Measurements from ENCODE around the gene PCBD1. TPM values are rescaled to one million over a fixed set of nuclear protein-coding genes. Genes with fewer than 3 reads are reported as not detected.

The PCBD1 gene
- total and polyA plus RNA-seq, 3 donors from 2014 or later, result 49.6 to 71.2 (median 61.9) TPM

DNA sequence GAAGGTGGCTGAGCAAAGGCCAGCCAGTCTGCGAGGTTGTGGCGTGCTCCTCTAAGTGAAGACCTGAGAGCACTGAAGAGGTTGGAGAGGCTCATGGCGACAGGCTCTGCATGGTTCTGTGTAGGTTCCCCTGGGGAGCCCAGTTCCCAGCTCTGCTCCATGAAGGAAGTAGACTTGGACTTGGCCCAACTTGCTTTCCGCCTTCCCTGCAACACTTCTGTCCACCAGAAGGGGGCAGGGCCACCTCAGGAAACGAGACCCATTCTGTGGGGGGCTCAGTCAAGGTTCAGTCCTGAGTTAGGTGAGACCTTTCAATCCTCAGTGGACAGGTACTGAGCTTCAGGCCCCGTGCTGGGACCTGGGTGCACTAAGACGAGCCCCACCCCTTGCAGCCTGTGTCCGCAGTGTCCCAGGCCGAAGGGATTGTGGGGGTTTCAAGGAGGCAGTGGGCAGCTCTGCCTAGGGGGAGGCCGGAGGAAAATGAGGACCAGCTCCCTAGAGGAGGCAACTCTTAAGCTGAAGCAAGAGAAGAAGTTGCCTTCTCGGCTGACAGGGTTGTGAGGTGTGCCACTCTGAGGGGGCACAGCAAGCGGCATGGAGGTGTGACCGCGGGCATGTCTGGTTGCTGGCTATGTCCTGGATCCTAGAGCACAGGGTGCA lies 15.0 kb upstream of the PCBD1 start:
- Histone ChIP-seq H3K36me3 (ENCODE audit: low read depth, missing control alignments) (no peaks in the 10 kb centered on the region), H3K9me3 (no peaks in the 10 kb centered on the region), H3K4me3 (no peak overlapping the region), H3K27ac (no peak overlapping the region), H3K27me3 (no peaks in the 10 kb centered on the region), H3K4me1 (no peaks in the 10 kb centered on the region)
- intact Hi-C loops (cut with DNase I; ENCODE audit: low total_unique reads), result loop anchor here (10.0 kb wide), 1 partner anchor 381 kb away; no protein-coding TSS in a partner anchor
- 58 to 66% methylated on average over 12 to 14 of the region's 14 CpGs for WGBS, 2 donors
- no peak for TF ChIP-seq POLR2A (IDR thresholded peaks at IDR 0.05)
- TF ChIP-seq, protein P1, sequence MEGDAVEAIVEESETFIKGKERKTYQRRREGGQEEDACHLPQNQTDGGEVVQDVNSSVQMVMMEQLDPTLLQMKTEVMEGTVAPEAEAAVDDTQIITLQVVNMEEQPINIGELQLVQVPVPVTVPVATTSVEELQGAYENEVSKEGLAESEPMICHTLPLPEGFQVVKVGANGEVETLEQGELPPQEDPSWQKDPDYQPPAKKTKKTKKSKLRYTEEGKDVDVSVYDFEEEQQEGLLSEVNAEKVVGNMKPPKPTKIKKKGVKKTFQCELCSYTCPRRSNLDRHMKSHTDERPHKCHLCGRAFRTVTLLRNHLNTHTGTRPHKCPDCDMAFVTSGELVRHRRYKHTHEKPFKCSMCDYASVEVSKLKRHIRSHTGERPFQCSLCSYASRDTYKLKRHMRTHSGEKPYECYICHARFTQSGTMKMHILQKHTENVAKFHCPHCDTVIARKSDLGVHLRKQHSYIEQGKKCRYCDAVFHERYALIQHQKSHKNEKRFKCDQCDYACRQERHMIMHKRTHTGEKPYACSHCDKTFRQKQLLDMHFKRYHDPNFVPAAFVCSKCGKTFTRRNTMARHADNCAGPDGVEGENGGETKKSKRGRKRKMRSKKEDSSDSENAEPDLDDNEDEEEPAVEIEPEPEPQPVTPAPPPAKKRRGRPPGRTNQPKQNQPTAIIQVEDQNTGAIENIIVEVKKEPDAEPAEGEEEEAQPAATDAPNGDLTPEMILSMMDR (IDR thresholded peaks at IDR 0.05), result peak; percentile 49 to 87 (median 83)
- DNase-seq, result peak; percentile 77

DNA sequence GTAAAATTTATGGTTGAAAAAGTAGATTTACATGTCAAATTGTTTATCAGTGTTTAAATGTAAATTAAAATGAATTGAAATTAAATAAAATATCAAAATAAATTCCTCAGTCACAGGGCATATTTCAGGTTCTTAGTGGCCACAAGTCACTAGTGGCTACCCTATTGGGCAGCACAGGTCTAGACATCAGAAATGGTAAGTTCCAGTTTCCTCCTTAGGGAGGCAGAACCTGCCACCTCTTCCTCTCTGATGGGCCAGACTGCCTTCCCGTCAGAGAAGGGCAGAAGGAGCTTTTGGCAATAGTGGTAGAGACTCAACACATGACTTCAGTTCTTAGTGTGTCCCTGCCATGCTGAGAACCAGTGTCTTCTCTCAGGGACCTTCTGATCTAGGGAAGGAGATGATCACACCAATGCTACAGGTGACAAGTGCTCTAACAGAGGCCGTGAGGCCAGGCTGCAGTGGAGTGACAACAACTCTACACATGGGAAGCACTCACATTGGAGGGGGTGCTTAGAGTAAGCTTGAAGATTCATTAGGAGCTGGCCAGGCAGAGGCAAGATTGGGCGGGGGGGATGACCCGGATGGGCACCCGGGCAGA lies 14.4 kb upstream of the PCBD1 start:
- 67 to 82% methylated on average over 5 of the region's 5 CpGs for WGBS, 2 donors
- Histone ChIP-seq H3K27me3 (no peaks in the 10 kb centered on the region), H3K27ac (no peak overlapping the region), H3K36me3 (ENCODE audit: low read depth, missing control alignments) (no peaks in the 10 kb centered on the region), H3K9me3 (no peaks in the 10 kb centered on the region), H3K4me1 (no peaks in the 10 kb centered on the region), H3K4me3 (no peak overlapping the region)
- DNase-seq, result no peak
- TF ChIP-seq POLR2A (IDR thresholded peaks at IDR 0.05), result no peak
- TF ChIP-seq, protein P1 (IDR thresholded peaks at IDR 0.05), result no peak
- intact Hi-C loops (cut with DNase I; ENCODE audit: low total_unique reads), result loop anchor here (10.0 kb wide), 1 partner anchor 382 kb away; no protein-coding TSS in a partner anchor

DNA sequence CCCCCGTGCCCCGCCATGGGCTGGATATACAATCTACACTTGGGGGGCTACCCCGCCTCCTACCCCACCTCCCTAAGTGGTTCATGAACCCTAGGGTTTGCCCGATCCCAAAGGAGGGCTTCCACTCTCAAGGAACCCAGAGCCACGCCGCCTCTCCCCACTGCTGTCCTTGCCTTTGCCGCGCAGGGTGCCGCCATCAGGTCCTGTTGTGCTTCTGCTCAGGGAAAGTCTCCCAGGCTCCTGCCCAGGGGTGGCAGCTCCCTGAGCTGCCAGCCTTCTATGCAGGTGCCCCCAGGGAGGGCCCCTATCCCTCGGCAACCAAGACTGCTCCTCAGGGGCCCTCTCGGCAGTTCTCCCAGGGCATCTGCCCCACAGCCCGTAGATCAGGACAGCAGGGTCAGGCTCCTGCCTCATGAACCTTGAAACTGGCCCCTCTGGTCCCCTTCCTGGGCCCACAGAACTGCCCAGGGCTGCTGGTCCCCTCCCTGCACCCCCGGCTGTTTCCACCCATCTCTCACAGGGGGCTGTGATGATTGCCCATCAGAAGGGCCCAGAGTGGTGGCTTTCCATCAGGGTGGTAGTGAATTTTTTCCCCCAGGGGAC lies 13.0 kb upstream of the PCBD1 start:
- intact Hi-C loops (cut with DNase I; ENCODE audit: low total_unique reads), result loop anchor here (10.0 kb wide), 1 partner anchor 383 kb away; no protein-coding TSS in a partner anchor

DNA sequence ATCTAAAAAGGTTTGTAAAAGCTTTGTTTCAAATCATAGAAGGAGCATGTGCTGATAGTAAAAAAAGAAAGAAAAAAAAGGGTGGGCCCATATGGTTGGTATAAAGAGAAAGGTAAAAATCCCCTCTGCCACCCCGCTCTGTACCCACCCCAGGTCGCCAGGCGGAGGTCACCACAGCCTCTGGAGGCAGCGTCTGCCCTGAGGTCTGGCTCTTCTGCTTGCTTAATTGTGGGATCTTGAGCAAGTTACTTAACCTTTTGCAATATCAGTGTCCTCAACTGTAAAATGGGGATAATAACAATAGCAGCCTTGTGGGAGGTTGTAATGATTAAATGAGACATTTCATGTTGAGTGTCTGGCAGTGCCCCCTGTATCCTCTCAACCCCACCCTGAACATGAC lies 10.7 kb upstream of the PCBD1 start:
- no peaks in the 10 kb centered on the region for H3K4me1 ChIP-seq
- no peak overlapping the region for H3K27ac ChIP-seq
- H3K4me3 ChIP-seq, result no peak overlapping the region
- no peaks in the 10 kb centered on the region for H3K27me3 ChIP-seq
- H3K36me3 ChIP-seq (ENCODE audit: low read depth, missing control alignments), result no peaks in the 10 kb centered on the region
- TF ChIP-seq, protein P1 (IDR thresholded peaks at IDR 0.05), result no peak
- no peak for TF ChIP-seq POLR2A (IDR thresholded peaks at IDR 0.05)
- no peaks in the 10 kb centered on the region for H3K9me3 ChIP-seq
- DNase-seq, result no peak
- 81 to 85% methylated on average over 4 of the region's 4 CpGs for WGBS, 2 donors
- intact Hi-C loops (cut with DNase I; ENCODE audit: low total_unique reads), result no loop called here

More for the DNA sequence above, 13.0 kb upstream of the PCBD1 start:
- Histone ChIP-seq H3K9me3 (no peaks in the 10 kb centered on the region), H3K27me3 (no peaks in the 10 kb centered on the region), H3K4me1 (no peaks in the 10 kb centered on the region), H3K4me3 (no peak overlapping the region), H3K36me3 (ENCODE audit: low read depth, missing control alignments) (no peaks in the 10 kb centered on the region), H3K27ac (no peak overlapping the region)
- WGBS, 2 donors, result 95 to 96% methylated on average over 12 to 13 of the region's 13 CpGs
- DNase-seq, result no peak
- TF ChIP-seq, protein P1 (IDR thresholded peaks at IDR 0.05), result no peak
- TF ChIP-seq POLR2A (IDR thresholded peaks at IDR 0.05), result no peak

Data from testis (tissue), 3 donors.